GM23338 (cell line): ENCODE measurements around the gene KCNJ11.

Experiments used
- EZH2 ChIP-seq: fragments of 200-600 bp; sonication (generic); IDR thresholded peaks from one replicate; pipeline ENCODE4 v1.8.0; 2017; ENCODE audit warnings: antibody characterized with exemption, mild to moderate bottlenecking, low read depth; ENCODE audit not compliant: unreplicated experiment
- EZH2phosphoT487 ChIP-seq: fragments of 200-600 bp; sonication (generic); IDR thresholded peaks from one replicate; pipeline ENCODE4 v1.8.1; 2018; ENCODE audit warnings: antibody characterized with exemption; ENCODE audit not compliant: unreplicated experiment
- POLR2AphosphoS5 ChIP-seq: IDR thresholded peaks from 2 replicates; pipeline ENCODE4 v1.6.1; 2016; ENCODE audit warnings: antibody characterized with exemption, low read depth
- ZNF114 ChIP-seq: fragments of 250-450 bp; sonication (Bioruptor Pico); IDR thresholded peaks from 2 replicates; pipeline ENCODE4 v1.5.0; 2020; ENCODE audit warnings: mild to moderate bottlenecking, moderate library complexity
- TF ChIP-seq, protein P1 (sequence below), 2 experiments: fragments of 200-600 bp in 1 of 2; sonication (generic) in 1 of 2; conservative IDR thresholded peaks; 2 replicates each; pipeline versions ENCODE4 v1.5.1 to v1.6.1; 2016 to 2017; ENCODE audit warnings: antibody characterized with exemption in 2 of 2, low read depth in 2 of 2, mild to moderate bottlenecking in 2 of 2, moderate library complexity in 1 of 2

DNA sequence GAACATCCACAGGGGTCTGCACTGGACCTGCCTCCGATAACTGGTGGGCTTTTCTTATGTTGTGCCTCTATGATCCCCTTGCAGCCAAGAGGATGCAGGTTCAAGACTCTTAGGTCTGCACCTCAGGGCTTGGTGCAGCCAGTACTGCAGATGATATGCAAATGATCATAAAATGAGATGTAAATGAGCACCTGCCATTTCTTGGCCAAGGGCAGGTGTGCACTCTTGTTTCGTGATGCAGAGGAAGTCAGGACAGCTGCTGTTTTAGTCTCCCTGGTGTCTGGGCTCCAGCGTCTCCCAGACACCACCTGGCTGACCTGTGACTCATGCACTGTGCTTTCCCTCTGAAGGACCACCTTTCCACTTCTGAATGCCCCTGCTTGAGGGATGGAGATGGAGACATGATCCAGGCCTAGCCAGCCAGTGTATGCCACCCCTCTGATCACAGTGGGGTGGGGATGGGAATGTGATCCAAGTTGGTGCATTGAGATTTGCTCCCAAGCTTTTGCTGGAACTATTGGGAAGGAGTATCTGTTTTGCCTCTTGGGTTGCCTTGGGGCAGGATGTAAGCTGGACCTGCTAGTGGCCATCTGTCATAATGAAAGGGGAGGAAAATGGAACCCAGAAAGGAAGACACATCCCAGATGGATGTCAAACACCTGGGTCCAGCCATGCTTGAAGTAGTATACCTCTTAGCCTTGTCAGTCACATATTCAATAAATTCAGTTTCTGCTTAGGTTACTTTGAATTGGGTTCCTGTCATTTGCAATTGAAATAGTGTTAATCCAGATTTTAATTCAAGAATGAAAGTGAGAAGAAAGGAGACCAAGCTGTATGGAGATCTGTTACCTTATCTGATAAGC, 3.3 kb upstream of the KCNJ11 start:
- TF ChIP-seq, protein P1, sequence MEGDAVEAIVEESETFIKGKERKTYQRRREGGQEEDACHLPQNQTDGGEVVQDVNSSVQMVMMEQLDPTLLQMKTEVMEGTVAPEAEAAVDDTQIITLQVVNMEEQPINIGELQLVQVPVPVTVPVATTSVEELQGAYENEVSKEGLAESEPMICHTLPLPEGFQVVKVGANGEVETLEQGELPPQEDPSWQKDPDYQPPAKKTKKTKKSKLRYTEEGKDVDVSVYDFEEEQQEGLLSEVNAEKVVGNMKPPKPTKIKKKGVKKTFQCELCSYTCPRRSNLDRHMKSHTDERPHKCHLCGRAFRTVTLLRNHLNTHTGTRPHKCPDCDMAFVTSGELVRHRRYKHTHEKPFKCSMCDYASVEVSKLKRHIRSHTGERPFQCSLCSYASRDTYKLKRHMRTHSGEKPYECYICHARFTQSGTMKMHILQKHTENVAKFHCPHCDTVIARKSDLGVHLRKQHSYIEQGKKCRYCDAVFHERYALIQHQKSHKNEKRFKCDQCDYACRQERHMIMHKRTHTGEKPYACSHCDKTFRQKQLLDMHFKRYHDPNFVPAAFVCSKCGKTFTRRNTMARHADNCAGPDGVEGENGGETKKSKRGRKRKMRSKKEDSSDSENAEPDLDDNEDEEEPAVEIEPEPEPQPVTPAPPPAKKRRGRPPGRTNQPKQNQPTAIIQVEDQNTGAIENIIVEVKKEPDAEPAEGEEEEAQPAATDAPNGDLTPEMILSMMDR (conservative IDR thresholded peaks at IDR 0.05; ENCODE audit: low read depth in 2 of 2) = no peak
- TF ChIP-seq POLR2AphosphoS5 (no peak), EZH2 (no peak), ZNF114 (CRISPR knock-in tag) (no peak), EZH2phosphoT487 (no peak)
